ENCODE measurements around the gene C16orf74.

C16orf74 gene

DNA sequence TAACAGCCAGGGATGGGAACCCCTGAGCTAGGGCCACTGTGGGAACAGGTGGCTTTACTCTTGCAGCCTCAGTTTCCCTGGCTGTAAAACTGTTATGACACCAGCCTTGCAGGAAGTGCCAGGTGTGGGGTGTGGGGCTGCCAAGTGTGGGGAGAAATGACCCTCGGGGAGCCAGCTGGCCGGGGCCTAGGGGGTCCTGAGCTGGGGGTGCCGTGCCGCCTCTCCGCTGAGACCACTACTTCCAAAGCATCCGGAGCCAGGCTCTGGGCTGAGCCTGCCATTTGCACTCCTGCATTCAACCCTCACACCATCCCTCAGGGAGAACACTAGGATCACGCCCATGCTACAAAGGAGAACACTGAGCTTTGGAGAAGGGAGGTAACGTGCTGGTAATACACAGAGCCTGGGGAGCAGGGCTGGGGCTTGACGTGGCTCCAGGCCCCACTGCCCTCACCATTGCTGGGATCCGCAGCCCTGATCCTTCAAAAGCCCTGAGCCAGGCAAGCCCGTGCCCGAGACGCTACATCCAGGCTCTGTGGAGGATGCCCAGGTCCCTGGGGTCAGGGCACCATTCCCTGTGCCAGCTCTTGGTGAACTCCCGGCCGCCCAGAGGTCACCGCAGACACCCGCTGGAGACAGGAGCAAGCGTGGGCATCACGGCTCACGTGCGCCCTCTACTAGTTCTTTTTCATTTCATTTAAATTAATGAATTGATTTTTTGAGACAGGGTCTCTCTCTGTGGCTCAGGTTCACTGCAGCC, 33.3 kb downstream of the C16orf74 start:
- Histone ChIP-seq H3K9me3 (no peaks in the 10 kb centered on the region), H3K27ac (no peak overlapping the region), H3K27me3 (peaks cover 16% of the 10 kb centered on the region), H3K36me3 (no peaks in the 10 kb centered on the region), H3K4me3 (ENCODE audit: low read depth in 1 of 2, low read length in 1 of 2) (no peak overlapping the region), H3K4me1 (ENCODE audit: control insufficient read depth in 1 of 2, insufficient read depth in 1 of 2, low read depth in 1 of 2, low read length in 1 of 2) (peaks cover 6 to 8% of the 10 kb centered on the region in 2 experiments)
- TF ChIP-seq, protein P1, sequence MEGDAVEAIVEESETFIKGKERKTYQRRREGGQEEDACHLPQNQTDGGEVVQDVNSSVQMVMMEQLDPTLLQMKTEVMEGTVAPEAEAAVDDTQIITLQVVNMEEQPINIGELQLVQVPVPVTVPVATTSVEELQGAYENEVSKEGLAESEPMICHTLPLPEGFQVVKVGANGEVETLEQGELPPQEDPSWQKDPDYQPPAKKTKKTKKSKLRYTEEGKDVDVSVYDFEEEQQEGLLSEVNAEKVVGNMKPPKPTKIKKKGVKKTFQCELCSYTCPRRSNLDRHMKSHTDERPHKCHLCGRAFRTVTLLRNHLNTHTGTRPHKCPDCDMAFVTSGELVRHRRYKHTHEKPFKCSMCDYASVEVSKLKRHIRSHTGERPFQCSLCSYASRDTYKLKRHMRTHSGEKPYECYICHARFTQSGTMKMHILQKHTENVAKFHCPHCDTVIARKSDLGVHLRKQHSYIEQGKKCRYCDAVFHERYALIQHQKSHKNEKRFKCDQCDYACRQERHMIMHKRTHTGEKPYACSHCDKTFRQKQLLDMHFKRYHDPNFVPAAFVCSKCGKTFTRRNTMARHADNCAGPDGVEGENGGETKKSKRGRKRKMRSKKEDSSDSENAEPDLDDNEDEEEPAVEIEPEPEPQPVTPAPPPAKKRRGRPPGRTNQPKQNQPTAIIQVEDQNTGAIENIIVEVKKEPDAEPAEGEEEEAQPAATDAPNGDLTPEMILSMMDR (IDR thresholded peaks at IDR 0.05) = peak; percentile 46

DNA sequence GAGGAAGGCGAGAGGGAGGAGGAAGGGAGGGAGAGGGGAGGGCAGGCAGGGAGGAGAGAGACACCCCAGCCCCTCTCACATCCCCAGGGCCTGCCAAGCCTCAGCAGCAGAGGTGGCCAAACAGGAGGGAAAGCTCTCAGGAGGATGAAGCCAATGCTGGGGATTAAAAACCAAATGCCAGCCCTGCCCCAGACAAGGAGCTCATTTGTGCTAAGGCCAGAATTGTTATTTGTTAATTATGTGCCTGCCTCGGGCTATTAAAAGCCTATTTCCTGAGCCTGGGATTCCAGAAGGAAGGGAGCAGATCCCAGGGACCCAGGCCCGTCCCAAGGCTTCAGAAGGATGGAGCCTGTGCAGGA, 34.2 kb downstream of the C16orf74 start:
- H3K27me3 ChIP-seq = peaks cover 16% of the 10 kb centered on the region
- H3K9me3 ChIP-seq = no peaks in the 10 kb centered on the region
- no peak overlapping the region for H3K27ac ChIP-seq
- TF ChIP-seq, protein P1 (IDR thresholded peaks at IDR 0.05) = no peak
- H3K36me3 ChIP-seq = no peaks in the 10 kb centered on the region
- H3K4me3 ChIP-seq (ENCODE audit: low read depth in 1 of 2, low read length in 1 of 2) = no peak overlapping the region
- H3K4me1 ChIP-seq (ENCODE audit: control insufficient read depth in 1 of 2, insufficient read depth in 1 of 2, low read depth in 1 of 2, low read length in 1 of 2) = peaks cover 6 to 8% of the 10 kb centered on the region in 2 experiments

DNA sequence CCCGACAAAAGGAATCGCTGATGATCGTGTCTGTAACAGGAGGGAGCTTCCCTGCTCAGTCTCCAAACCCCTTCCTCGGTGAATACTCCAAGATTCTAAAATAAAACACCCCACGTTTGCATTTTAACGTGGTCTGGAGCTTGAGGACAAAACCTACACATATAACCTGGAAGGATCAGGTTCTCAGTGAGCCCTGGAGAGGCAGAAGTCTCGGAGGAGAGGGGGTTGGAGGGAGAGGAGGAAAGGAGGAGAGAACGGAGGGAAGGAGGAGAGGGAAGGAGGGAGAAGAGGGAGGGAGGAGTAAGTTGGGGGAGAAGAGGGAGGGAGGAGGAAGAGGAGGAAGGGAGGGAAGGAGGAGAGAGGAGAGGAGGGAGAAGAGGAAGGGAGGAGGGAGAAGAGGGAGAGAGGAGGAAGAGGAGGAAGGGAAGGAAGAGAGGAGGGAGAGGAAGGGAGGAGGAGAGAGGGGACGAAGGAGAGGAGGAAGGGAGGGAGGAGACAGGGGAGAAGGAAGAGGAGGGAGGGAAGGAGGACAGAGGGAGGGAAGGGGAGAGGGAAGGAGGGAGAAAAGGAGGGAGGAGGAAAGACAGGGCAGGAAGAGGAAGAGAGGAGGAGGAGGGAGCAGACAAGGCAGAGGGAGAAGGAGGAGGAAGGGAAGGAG, 34.7 kb downstream of the C16orf74 start:
- H3K27me3 ChIP-seq = peaks cover 16% of the 10 kb centered on the region
- TF ChIP-seq, protein P1 (IDR thresholded peaks at IDR 0.05) = no peak
- peaks cover 6 to 8% of the 10 kb centered on the region in 2 experiments for H3K4me1 ChIP-seq (ENCODE audit: control insufficient read depth in 1 of 2, insufficient read depth in 1 of 2, low read depth in 1 of 2, low read length in 1 of 2)
- H3K36me3 ChIP-seq = no peaks in the 10 kb centered on the region
- no peaks in the 10 kb centered on the region for H3K9me3 ChIP-seq
- H3K4me3 ChIP-seq (ENCODE audit: low read depth in 1 of 2, low read length in 1 of 2) = no peak overlapping the region
- H3K27ac ChIP-seq = no peak overlapping the region

DNA sequence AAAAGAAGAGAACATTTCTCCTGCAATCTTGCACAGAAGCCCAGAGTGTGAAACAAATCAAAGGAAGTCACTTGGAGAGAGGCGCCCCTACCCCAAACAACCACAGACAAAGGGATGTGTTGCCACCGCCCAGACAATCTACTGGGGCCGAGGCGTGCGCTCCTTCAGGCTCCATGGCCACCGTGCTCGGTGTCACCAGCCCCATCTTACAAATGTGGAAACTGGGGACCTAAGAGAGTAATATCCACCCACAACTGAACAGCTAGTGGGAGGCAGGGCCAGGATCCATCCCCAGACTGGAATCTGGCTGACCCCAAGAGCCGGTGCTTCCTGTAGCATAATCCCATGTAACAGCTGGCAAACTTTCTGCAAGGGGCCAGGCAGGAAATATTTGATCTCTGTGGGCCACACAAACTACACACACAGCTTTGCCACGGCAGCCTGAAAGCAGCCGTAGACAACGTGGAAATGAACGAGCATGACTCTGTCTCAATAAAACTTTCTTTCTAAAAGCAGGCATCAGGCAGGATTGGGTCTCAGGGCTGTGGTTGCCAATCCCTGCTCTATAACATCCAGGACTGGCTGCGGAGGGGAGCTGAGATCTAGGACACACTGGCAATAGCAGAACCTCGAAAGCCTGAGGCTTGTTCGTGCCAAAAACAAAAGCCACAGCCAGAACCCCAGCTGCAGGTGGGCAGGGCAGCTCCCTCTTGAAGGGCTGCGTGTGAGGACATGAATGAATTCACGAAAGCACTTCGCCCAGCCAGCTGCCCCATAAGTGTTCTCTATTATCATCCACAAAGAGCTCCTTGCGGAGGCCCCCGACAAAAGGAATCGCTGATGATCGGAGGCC, 35.5 kb downstream of the C16orf74 start:
- no peaks in the 10 kb centered on the region for H3K36me3 ChIP-seq
- peaks cover 6 to 8% of the 10 kb centered on the region in 2 experiments for H3K4me1 ChIP-seq (ENCODE audit: control insufficient read depth in 1 of 2, insufficient read depth in 1 of 2, low read depth in 1 of 2, low read length in 1 of 2)
- H3K4me3 ChIP-seq (ENCODE audit: low read depth in 1 of 2, low read length in 1 of 2) = no peak overlapping the region
- H3K27me3 ChIP-seq = peaks cover 16% of the 10 kb centered on the region
- no peaks in the 10 kb centered on the region for H3K9me3 ChIP-seq
- TF ChIP-seq, protein P1 (IDR thresholded peaks at IDR 0.05) = no peak
- no peak overlapping the region for H3K27ac ChIP-seq

DNA sequence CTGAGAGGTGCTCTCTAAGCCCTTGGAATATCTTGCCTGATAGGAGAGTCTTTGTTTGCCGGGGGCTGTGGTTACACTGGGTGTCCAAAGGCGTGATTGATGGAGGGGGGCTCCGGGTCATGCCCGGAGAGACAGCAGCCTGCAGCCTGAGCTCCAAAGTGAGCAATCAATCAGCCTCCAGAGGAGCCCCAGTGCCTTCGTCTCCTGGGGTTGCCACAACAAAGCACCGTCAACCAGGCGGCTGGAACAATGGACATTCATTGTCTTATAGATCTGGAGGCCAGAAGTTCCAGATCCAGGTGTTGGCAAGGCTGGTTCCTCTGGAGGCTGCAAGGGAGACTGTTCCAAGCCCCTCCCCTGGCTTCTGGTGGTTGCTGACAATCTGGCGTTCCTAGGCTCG, 38.1 kb downstream of the C16orf74 start:
- Histone ChIP-seq H3K36me3 (peaks cover 3% of the 10 kb centered on the region), H3K27me3 (peaks cover 16% of the 10 kb centered on the region), H3K27ac (no peak overlapping the region), H3K9me3 (no peaks in the 10 kb centered on the region), H3K4me1 (ENCODE audit: control insufficient read depth in 1 of 2, insufficient read depth in 1 of 2, low read depth in 1 of 2, low read length in 1 of 2) (peaks cover 5% of the 10 kb centered on the region in 2 experiments), H3K4me3 (ENCODE audit: low read depth in 1 of 2, low read length in 1 of 2) (no peak overlapping the region)
- TF ChIP-seq, protein P1 (IDR thresholded peaks at IDR 0.05) = no peak

All from neutrophil (primary cell).